GM23248 (cell line): Measurements from ENCODE around the gene UPB1. TPM values are rescaled to one million over a fixed set of nuclear protein-coding genes. Genes with fewer than 3 reads are reported as not detected.

Experiments used
- DNase-seq: peaks from one replicate; pipeline ENCODE4 v3.0.0-alpha.2; 2015
- H2AFZ ChIP-seq: fragments of 200-600 bp; sonication (generic); 2 replicates; pipeline ENCODE4 v1.6.1; 2016; ENCODE audit warnings: antibody characterized with exemption
- H3F3A ChIP-seq: fragments of 200-600 bp; sonication (generic); 2 replicates; pipeline ENCODE4 v1.6.1; 2016; ENCODE audit warnings: mild to moderate bottlenecking, antibody characterized with exemption, mixed run types; ENCODE audit not compliant: insufficient read depth
- H3K27ac ChIP-seq: fragments of 200-600 bp; sonication (generic); 2 replicates; pipeline ENCODE4 v1.5.1; 2016; ENCODE audit warnings: mild to moderate bottlenecking
- H3K27me3 ChIP-seq: fragments of 200-600 bp; sonication (generic); replicated peaks from 2 replicates; pipeline ENCODE4 v1.6.1; 2016; ENCODE audit warnings: mild to moderate bottlenecking; ENCODE audit not compliant: insufficient read depth
- H3K36me3 ChIP-seq: fragments of 200-600 bp; sonication (generic); 2 replicates; pipeline ENCODE4 v1.6.1; 2016; ENCODE audit warnings: low read depth, mild to moderate bottlenecking
- H3K4me1 ChIP-seq: fragments of 200-600 bp; sonication (generic); 2 replicates; pipeline ENCODE4 v1.6.1; 2016; ENCODE audit warnings: mild to moderate bottlenecking; ENCODE audit not compliant: insufficient read depth
- H3K4me2 ChIP-seq: fragments of 200-600 bp; sonication (generic); one replicate; pipeline ENCODE4 v1.6.1; 2016; ENCODE audit warnings: mild to moderate bottlenecking; ENCODE audit not compliant: unreplicated experiment
- H3K4me3 ChIP-seq: fragments of 200-600 bp; sonication (generic); 2 replicates; pipeline ENCODE4 v1.5.1; 2016; ENCODE audit warnings: mild to moderate bottlenecking
- H3K79me2 ChIP-seq: fragments of 200-600 bp; sonication (generic); 2 replicates; pipeline ENCODE4 v1.6.1; 2016; ENCODE audit warnings: mild to moderate bottlenecking; ENCODE audit not compliant: insufficient read depth
- H3K9ac ChIP-seq: fragments of 200-600 bp; sonication (generic); 2 replicates; pipeline ENCODE4 v1.6.1; 2016; ENCODE audit warnings: mild to moderate bottlenecking
- H3K9me2 ChIP-seq: fragments of 200-600 bp; sonication (generic); 2 replicates; pipeline ENCODE4 v1.6.1; 2016; ENCODE audit warnings: mixed run types, mild to moderate bottlenecking, moderate library complexity; ENCODE audit not compliant: insufficient read depth
- H3K9me3 ChIP-seq: fragments of 200-600 bp; sonication (generic); one replicate; pipeline ENCODE4 v1.6.1; 2017; ENCODE audit warnings: low read depth
- H4K20me1 ChIP-seq: fragments of 200-600 bp; sonication (generic); 2 replicates; pipeline ENCODE4 v1.6.0; 2016; ENCODE audit not compliant: insufficient read depth
- EZH2 ChIP-seq: fragments of 200-600 bp; sonication (generic); IDR thresholded peaks from 2 replicates; pipeline ENCODE4 v1.6.1; 2018; ENCODE audit warnings: antibody characterized with exemption, mild to moderate bottlenecking; ENCODE audit not compliant: insufficient read depth, poor library complexity, severe bottlenecking
- EZH2phosphoT487 ChIP-seq: fragments of 200-600 bp; sonication (generic); IDR thresholded peaks from 2 replicates; pipeline ENCODE4 v1.6.1; 2018; ENCODE audit warnings: antibody characterized with exemption, moderate library complexity, mild to moderate bottlenecking, low read depth; ENCODE audit not compliant: insufficient read depth
- WGBS, 2 experiments: methylation state at CpG; one replicate each; pipeline ENCODE4 v1.1.6; 2015 to 2017; ENCODE audit warnings: low lambda C conversion rate in 2 of 2, low coverage in 1 of 2; ENCODE audit errors: missing lambda C conversion rate in 2 of 2; 5-methylcytosine and 5-hydroxymethylcytosine counted together
- in situ Hi-C: fragments of 300-500 bp; cut with MboI; formaldehyde crosslinking; loops from 2 replicates; pipeline ENCODE4 v1.15.0; 2020
- polyA plus RNA-seq: library from polyadenylated mRNA; unstranded; fragments of >200 nt; fragmentation: Nextera tagmentation; extraction: Ambion mirVana; gene quantifications from 2 replicates; pipeline ENCODE4 v1.2.1, GENCODE V29; 2016
- total RNA-seq: library from RNA; depleted of rRNA; stranded (reverse); fragments of >200 nt; shearing (Covaris generic); gene quantifications from 2 replicates; pipeline ENCODE4 v1.2.3, GENCODE V29; 2014; rRNA removed

The UPB1 gene
- total RNA-seq (not detected in 2 replicates), polyA plus RNA-seq (not detected in 2 replicates)

GRCh38 chr22:24494528-24495364 lies at the start of gene UPB1:
Gene UPB1 (plus strand): TSS chr22:24495332. CDS start chr22:24495404, 72 bp downstream.
- TF ChIP-seq EZH2phosphoT487 (no peak), EZH2 (peak; percentile 32)
- Histone ChIP-seq H3K79me2 (no peaks in the 10 kb centered on the region), H3K27ac (no peak within 1 kb of the TSS), H3K4me3 (peak within 1 kb of the TSS; percentile 53), H2AFZ (peak within 1 kb of the TSS; percentile 63), H3K9me2 (no peaks in the 10 kb centered on the region), H3K36me3 (no peaks in the 10 kb centered on the region), H4K20me1 (no peaks in the 10 kb centered on the region), H3K9me3 (no peaks in the 10 kb centered on the region), H3K4me2 (peak within 1 kb of the TSS; percentile 68), H3K9ac (no peak within 1 kb of the TSS), H3K27me3 (peaks cover 17% of the 10 kb centered on the region), H3K4me1 (no peaks in the 10 kb centered on the region; the same call in 1 of the 2 replicates), H3F3A (no peaks in the 10 kb centered on the region)
- no peak for DNase-seq
- in situ Hi-C loops: no loop called here
- 28 to 37% methylated on average over 41 to 75 of the region's 76 CpGs for WGBS, 2 experiments

DNA sequence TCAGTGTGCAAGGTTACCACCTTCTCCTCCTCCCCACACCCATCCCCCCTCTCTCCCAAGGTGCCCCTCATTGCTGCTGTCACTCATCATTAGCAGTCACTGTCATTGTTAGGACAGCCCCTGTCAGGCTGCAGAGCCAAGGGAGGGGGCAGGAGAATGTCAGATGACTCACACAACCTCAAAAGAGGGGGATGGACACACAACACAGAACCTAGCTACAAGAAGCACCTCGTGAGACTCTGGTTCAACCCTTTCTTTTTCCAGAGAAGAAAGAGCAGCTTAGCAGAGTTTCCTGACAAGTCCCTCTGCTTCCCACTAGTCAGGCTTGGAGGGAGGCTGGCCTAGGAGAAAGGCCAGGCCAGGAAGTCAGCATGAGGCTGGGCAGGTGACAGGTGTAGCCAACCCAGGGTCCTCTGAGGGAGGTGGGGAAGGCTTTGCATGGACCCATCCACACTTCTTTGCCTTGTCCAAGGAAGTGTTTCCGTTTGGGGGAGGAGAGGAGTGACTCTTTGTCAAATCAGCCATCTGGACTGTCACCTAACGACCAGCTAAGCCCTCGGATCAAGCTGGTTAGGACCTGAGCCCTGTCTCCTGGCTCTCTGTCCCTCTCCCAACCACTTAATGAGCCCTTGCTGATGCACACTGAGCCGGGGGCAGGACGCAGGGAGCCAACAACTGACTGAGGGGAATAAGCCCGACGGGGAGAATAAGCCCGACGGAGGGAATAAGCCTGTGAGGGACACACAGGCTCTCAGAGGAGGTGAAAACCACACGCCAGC lies 49.5 kb upstream of the UPB1 start:
- H3K9me2 ChIP-seq: no peaks in the 10 kb centered on the region
- H3K9ac ChIP-seq: no peak overlapping the region
- H3K4me3 ChIP-seq: no peak overlapping the region
- 47 to 55% methylated on average over 11 of the region's 11 CpGs for WGBS, 2 experiments
- H4K20me1 ChIP-seq: no peaks in the 10 kb centered on the region
- H3F3A ChIP-seq: no peaks in the 10 kb centered on the region
- no peaks in the 10 kb centered on the region for H3K36me3 ChIP-seq
- no peaks in the 10 kb centered on the region for H3K27me3 ChIP-seq
- H3K27ac ChIP-seq: no peak overlapping the region
- in situ Hi-C loops: no loop called here
- H3K4me1 ChIP-seq: peaks cover 3% of the 10 kb centered on the region; the same call in 1 of the 2 replicates
- DNase-seq: no peak
- no peak overlapping the region for H3K4me2 ChIP-seq
- H2AFZ ChIP-seq: no peak overlapping the region
- no peaks in the 10 kb centered on the region for H3K79me2 ChIP-seq
- no peaks in the 10 kb centered on the region for H3K9me3 ChIP-seq
- TF ChIP-seq EZH2 (no peak), EZH2phosphoT487 (no peak)

DNA sequence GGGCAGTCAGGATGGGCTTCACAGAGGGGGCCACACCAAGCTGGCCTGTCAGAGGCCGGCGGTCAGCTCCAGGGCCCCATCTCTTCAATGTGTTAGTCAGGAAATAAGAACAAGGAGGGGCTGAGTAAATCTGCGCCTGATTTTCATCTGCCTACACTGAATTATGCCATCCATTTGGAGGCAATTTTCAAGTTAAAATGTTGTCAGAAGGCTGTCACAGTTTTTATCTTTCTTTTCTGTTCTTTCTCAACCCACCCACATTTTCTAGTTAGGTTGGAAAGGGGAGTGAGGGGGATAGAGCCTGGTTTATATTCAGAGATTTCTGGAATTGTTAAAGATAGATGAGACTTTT lies 48.9 kb upstream of the UPB1 start:
- no peaks in the 10 kb centered on the region for H4K20me1 ChIP-seq
- no peaks in the 10 kb centered on the region for H3K36me3 ChIP-seq
- H3K4me2 ChIP-seq: no peak overlapping the region
- H3K9me3 ChIP-seq: no peaks in the 10 kb centered on the region
- no peaks in the 10 kb centered on the region for H3K27me3 ChIP-seq
- H2AFZ ChIP-seq: no peak overlapping the region
- no peak overlapping the region for H3K4me3 ChIP-seq
- no peaks in the 10 kb centered on the region for H3K79me2 ChIP-seq
- H3F3A ChIP-seq: no peaks in the 10 kb centered on the region
- H3K9ac ChIP-seq: no peak overlapping the region
- H3K9me2 ChIP-seq: no peaks in the 10 kb centered on the region
- in situ Hi-C loops: no loop called here
- TF ChIP-seq EZH2: no peak
- no peak for TF ChIP-seq EZH2phosphoT487
- DNase-seq: no peak
- no peak overlapping the region for H3K27ac ChIP-seq
- H3K4me1 ChIP-seq: peaks cover 3% of the 10 kb centered on the region; the same call in 1 of the 2 replicates
- WGBS, 2 experiments: 35 to 43% methylated on average over 3 of the region's 3 CpGs

GRCh38 chr22:24450610-24451009 lies 44.5 kb upstream of the UPB1 start:
- Histone ChIP-seq H3K79me2 (no peaks in the 10 kb centered on the region), H3K27me3 (no peaks in the 10 kb centered on the region), H3K9ac (no peak overlapping the region), H3K4me1 (peaks cover 1% of the 10 kb centered on the region; the same call in 1 of the 2 replicates), H3K27ac (no peak overlapping the region), H3K36me3 (no peaks in the 10 kb centered on the region), H3K4me2 (no peak overlapping the region), H4K20me1 (no peaks in the 10 kb centered on the region), H3K4me3 (no peak overlapping the region), H3K9me2 (no peaks in the 10 kb centered on the region), H3F3A (no peaks in the 10 kb centered on the region), H3K9me3 (no peaks in the 10 kb centered on the region), H2AFZ (no peak overlapping the region)
- TF ChIP-seq EZH2phosphoT487: no peak
- TF ChIP-seq EZH2: no peak
- DNase-seq: no peak
- in situ Hi-C loops: no loop called here
- 17 to 30% methylated on average over 1 of the region's 1 CpG for WGBS, 2 experiments
